ENCODE measurements around the gene ECHS1.

DNA sequence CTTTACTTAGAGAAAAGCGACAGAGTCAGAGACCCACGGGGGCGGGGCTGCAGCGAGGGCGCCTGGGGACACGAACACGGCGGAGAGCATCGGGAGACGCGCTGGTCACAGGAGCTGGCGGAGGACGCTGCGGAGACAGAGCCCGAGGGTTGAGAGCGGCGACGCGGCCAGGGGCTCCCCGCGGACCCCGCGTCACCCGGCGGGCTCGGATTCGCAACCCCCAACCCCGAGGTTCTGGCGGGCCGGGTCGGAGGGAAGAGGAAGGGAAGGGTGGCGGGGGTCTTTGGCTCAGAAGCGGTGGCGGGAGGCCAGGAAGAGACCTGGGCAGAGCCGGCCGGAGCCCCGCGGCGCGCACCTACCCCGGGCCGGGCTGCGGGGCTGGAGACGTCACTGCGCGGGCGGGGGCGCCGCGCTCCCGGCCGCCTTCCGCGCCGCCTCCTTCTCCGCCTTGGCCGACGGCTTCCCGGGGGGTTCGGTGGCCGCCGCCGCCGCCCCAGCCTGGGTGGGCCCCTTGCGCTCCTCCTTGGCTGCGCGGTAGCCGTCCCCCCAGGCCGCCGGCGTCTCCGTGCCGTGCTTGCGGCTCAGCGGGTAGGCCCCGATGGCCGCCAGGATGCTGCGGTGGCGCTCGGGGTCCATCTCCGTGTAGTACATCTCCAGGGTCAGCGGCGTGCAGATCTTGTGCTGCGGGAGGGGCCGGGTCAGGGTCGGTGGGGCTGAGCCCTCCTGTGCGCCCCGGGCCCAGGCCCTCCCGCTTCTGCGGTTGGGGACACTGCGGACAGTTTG, 47.5 kb downstream of the ECHS1 start:
- TF ChIP-seq, protein P1, sequence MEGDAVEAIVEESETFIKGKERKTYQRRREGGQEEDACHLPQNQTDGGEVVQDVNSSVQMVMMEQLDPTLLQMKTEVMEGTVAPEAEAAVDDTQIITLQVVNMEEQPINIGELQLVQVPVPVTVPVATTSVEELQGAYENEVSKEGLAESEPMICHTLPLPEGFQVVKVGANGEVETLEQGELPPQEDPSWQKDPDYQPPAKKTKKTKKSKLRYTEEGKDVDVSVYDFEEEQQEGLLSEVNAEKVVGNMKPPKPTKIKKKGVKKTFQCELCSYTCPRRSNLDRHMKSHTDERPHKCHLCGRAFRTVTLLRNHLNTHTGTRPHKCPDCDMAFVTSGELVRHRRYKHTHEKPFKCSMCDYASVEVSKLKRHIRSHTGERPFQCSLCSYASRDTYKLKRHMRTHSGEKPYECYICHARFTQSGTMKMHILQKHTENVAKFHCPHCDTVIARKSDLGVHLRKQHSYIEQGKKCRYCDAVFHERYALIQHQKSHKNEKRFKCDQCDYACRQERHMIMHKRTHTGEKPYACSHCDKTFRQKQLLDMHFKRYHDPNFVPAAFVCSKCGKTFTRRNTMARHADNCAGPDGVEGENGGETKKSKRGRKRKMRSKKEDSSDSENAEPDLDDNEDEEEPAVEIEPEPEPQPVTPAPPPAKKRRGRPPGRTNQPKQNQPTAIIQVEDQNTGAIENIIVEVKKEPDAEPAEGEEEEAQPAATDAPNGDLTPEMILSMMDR (IDR thresholded peaks at IDR 0.05): no peak
- TF ChIP-seq POLR2A (IDR thresholded peaks at IDR 0.05): no peak
